Measurements from ENCODE around the gene PFKP.
"Not testable (repeated sequence)": the region's sequence is repeated elsewhere in the genome, so short reads cannot be mapped to it uniquely, and the experiment has no call there.

Gene PFKP

GRCh38 chr10:3047596-3047995 lies 19.8 kb upstream of the PFKP start:
- DNase-seq = no peak

- no peak for DNase-seq
These were observed 19.0 kb upstream of the PFKP start for GRCh38 chr10:3048119-3049019.

- no peak for DNase-seq
These were observed 15.7 kb upstream of the PFKP start for GRCh38 chr10:3051692-3052091.

GRCh38 chr10:3053155-3053554 lies 14.2 kb upstream of the PFKP start:
- no peak for DNase-seq

GRCh38 chr10:3054183-3054850 lies 13.0 kb upstream of the PFKP start:
- no peak for DNase-seq

- DNase-seq = no peak
These were observed 12.5 kb upstream of the PFKP start for GRCh38 chr10:3054851-3055199.

GRCh38 chr10:3056280-3057037 lies 10.9 kb upstream of the PFKP start:
- DNase-seq = no peak

- no peak for DNase-seq
These were observed 9.4 kb upstream of the PFKP start for GRCh38 chr10:3057946-3058345.

- DNase-seq = no peak
These were observed 7.4 kb upstream of the PFKP start for GRCh38 chr10:3059974-3060373.

- no peak for DNase-seq
These were observed 6.9 kb upstream of the PFKP start for GRCh38 chr10:3060481-3060889.

- DNase-seq = not testable (repeated sequence)
These were observed 5.9 kb upstream of the PFKP start for GRCh38 chr10:3061323-3061898.

GRCh38 chr10:3062502-3063186 lies 4.7 kb upstream of the PFKP start:
- no peak for DNase-seq

GRCh38 chr10:3064423-3064822 lies 2.9 kb upstream of the PFKP start:
- no peak for DNase-seq

GRCh38 chr10:3065622-3066021 lies 1.7 kb upstream of the PFKP start:
- no peak for DNase-seq

- no peak for DNase-seq
These were observed 831 bp upstream of the PFKP start for GRCh38 chr10:3066317-3067117.

GRCh38 chr10:3067859-3068179 lies 471 bp downstream of the PFKP start:
- DNase-seq = peak; percentile 21

- peak; percentile 83 for DNase-seq
These were observed 1.0 kb downstream of the PFKP start for GRCh38 chr10:3068201-3068967.

- peak; percentile 50 for DNase-seq
These were observed 1.8 kb downstream of the PFKP start for GRCh38 chr10:3068968-3069737.

GRCh38 chr10:3069876-3070275 lies 2.5 kb downstream of the PFKP start:
- DNase-seq = no peak
